HG02610 (cell line): ENCODE results near the gene THAP6.

ENCODE experiments used
- ATAC-seq: cut with Tn5 transposase; IDR thresholded peaks from one replicate; pipeline ENCODE4 v1.9.1; 2021; ENCODE audit warnings: mild to moderate bottlenecking, moderate library complexity; ENCODE audit not compliant: unreplicated experiment

The THAP6 gene

DNA sequence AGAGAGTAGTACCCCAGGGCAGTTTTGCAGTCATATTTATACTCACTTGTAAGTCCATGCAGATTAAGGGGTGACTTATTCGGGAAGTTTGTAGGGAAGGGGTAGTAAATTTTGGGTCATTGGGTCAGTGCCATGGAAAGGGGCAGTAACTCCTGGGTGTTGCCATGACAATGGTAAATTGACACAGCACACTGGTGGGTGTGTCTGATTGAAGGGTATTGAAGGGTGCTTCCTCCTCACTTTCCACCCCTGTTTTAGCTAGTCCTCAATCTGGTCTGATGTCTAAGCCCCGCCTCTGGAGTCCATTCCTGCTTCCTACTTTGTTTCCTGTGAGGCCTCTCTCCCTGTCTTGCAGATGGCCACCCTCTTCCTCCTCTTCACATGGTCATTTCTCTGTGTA, 53.5 kb downstream of the THAP6 start:
- no peak for ATAC-seq
